ENCODE results near the gene LEKR1. TPM values are rescaled to one million over a fixed set of nuclear protein-coding genes. Genes with fewer than 3 reads are reported as not detected.

The LEKR1 gene
- total and polyA plus RNA-seq, 11 donors: 0.22 to 1.8 (median 0.89) TPM; not detected in 1

GRCh38 chr3:156981005-156981404 lies 154.9 kb downstream of the LEKR1 start:
- Histone ChIP-seq H3K27me3 (no peaks in the 10 kb centered on the region), H3K27ac (no peak overlapping the region), H3K4me3 (no peak overlapping the region), H3K36me3 (no peaks in the 10 kb centered on the region), H3K4me1 (no peaks in the 10 kb centered on the region), H3K9me3 (no peaks in the 10 kb centered on the region)
- DNase-seq: no peak
- ATAC-seq: no peak
- intact Hi-C loops (cut with DNase I): no loop called here
- 87 to 95% (median 92%) methylated on average over 3 of the region's 3 CpGs for WGBS, 4 donors
- TF ChIP-seq POLR2A (IDR thresholded peaks at IDR 0.05) (no peak), CTCF (IDR thresholded peaks at IDR 0.05) (no peak)

- Histone ChIP-seq H3K4me1 (no peaks in the 10 kb centered on the region), H3K4me3 (no peak overlapping the region), H3K36me3 (no peaks in the 10 kb centered on the region), H3K27ac (no peak overlapping the region), H3K27me3 (no peaks in the 10 kb centered on the region), H3K9me3 (no peaks in the 10 kb centered on the region)
- TF ChIP-seq CTCF (IDR thresholded peaks at IDR 0.05): no peak
- no peak for TF ChIP-seq POLR2A (IDR thresholded peaks at IDR 0.05)
- DNase-seq: no peak
- no peak for ATAC-seq
- intact Hi-C loops (cut with DNase I): no loop called here
Observed at GRCh38 chr3:156983559-156983958, 157.4 kb downstream of the LEKR1 start.

GRCh38 chr3:156985711-156986110 lies 159.6 kb downstream of the LEKR1 start:
- H3K27ac ChIP-seq: no peak overlapping the region
- no peaks in the 10 kb centered on the region for H3K4me1 ChIP-seq
- no peaks in the 10 kb centered on the region for H3K27me3 ChIP-seq
- DNase-seq: no peak
- no peaks in the 10 kb centered on the region for H3K36me3 ChIP-seq
- 77 to 81% (median 78%) methylated on average over 5 of the region's 5 CpGs for WGBS, 4 donors
- TF ChIP-seq POLR2A (IDR thresholded peaks at IDR 0.05) (no peak), CTCF (IDR thresholded peaks at IDR 0.05) (no peak)
- H3K4me3 ChIP-seq: no peak overlapping the region
- no peaks in the 10 kb centered on the region for H3K9me3 ChIP-seq
- intact Hi-C loops (cut with DNase I): no loop called here
- no peak for ATAC-seq

GRCh38 chr3:156987946-156988345 lies 161.8 kb downstream of the LEKR1 start:
- H3K9me3 ChIP-seq: peaks cover 0 to 10% (median 0%) of the 10 kb centered on the region in 12 donors
- no peaks in the 10 kb centered on the region for H3K27me3 ChIP-seq
- intact Hi-C loops (cut with DNase I): no loop called here
- H3K36me3 ChIP-seq: no peaks in the 10 kb centered on the region
- no peak overlapping the region for H3K4me3 ChIP-seq
- 93 to 100% (median 95%) methylated on average over 2 of the region's 2 CpGs; no CpG with 5 or more reads in 1 of the 4 donors for WGBS, 4 donors
- TF ChIP-seq CTCF (IDR thresholded peaks at IDR 0.05) (no peak), POLR2A (IDR thresholded peaks at IDR 0.05) (no peak)
- ATAC-seq (no peak), DNase-seq (no peak)
- H3K4me1 ChIP-seq: no peaks in the 10 kb centered on the region
- no peak overlapping the region for H3K27ac ChIP-seq
